Liver (tissue), 9 donors: ENCODE results near the gene RASAL1. TPM values are rescaled to one million over a fixed set of nuclear protein-coding genes. Genes with fewer than 3 reads are reported as not detected.

Source experiments
- DNase-seq: peaks from one replicate; pipeline ENCODE4 v3.0.0-alpha.2; 2017; ENCODE audit warnings: low spot score
- H3K27ac ChIP-seq, 2 donors: one replicate each; pipeline ENCODE4 v1.7.0; 2013; ENCODE audit warnings: inconsistent platforms in 2 of 2, low read length in 2 of 2, control low read depth in 1 of 2, low read depth in 1 of 2, mild to moderate bottlenecking in 1 of 2
- H3K27me3 ChIP-seq, 4 donors: one replicate each; pipeline versions ENCODE4 v1.6.1 to v1.7.0; 2013; ENCODE audit warnings: low read length in 3 of 4, inconsistent platforms in 1 of 4, mild to moderate bottlenecking in 1 of 4, moderate library complexity in 1 of 4; ENCODE audit not compliant: control insufficient read depth in 4 of 4, insufficient read depth in 4 of 4
- H3K36me3 ChIP-seq, 4 donors: one replicate each; pipeline versions ENCODE4 v1.6.1 to v1.7.0; 2013; ENCODE audit warnings: low read length in 3 of 4, mild to moderate bottlenecking in 3 of 4, low read depth in 1 of 4, moderate library complexity in 1 of 4; ENCODE audit not compliant: control insufficient read depth in 4 of 4, insufficient read depth in 3 of 4
- H3K4me1 ChIP-seq, 4 donors: one replicate each; pipeline versions ENCODE4 v1.6.1 to v1.7.0; 2013; ENCODE audit warnings: low read length in 3 of 4, mild to moderate bottlenecking in 3 of 4, moderate library complexity in 1 of 4; ENCODE audit not compliant: control insufficient read depth in 4 of 4, insufficient read depth in 4 of 4
- H3K4me3 ChIP-seq, 3 donors: one replicate each; pipeline versions ENCODE4 v1.6.1 to v1.7.0; 2013; ENCODE audit warnings: low read length in 3 of 3, control low read depth in 1 of 3, low read depth in 1 of 3, mild to moderate bottlenecking in 1 of 3
- H3K9ac ChIP-seq, 2 donors: one replicate each; pipeline ENCODE4 v1.7.0; 2013; ENCODE audit warnings: low read length in 2 of 2, mild to moderate bottlenecking in 2 of 2, moderate library complexity in 2 of 2, control low read depth in 1 of 2, low read depth in 1 of 2
- H3K9me3 ChIP-seq, 4 donors: one replicate each; pipeline versions ENCODE4 v1.6.1 to v1.7.0; 2013; ENCODE audit warnings: low read length in 3 of 4; ENCODE audit not compliant: control insufficient read depth in 4 of 4
- FOXA2 ChIP-seq: IDR thresholded peaks from 2 replicates; pipeline ENCODE4 v1.6.1; 2016; ENCODE audit warnings: antibody characterized with exemption
- GABPA ChIP-seq, 2 donors: IDR thresholded peaks in 1 of 2; conservative IDR thresholded peaks in 1 of 2; 2 replicates each; pipeline ENCODE4 v1.6.1; 2016; ENCODE audit warnings: antibody characterized with exemption in 2 of 2, mild to moderate bottlenecking in 1 of 2, moderate library complexity in 1 of 2
- HNF4A ChIP-seq, 2 donors: conservative IDR thresholded peaks; 2 replicates each; pipeline ENCODE4 v1.6.1; 2016; ENCODE audit warnings: antibody characterized with exemption in 2 of 2, mild to moderate bottlenecking in 2 of 2
- HNF4G ChIP-seq: IDR thresholded peaks from 2 replicates; pipeline ENCODE4 v1.6.1; 2016; ENCODE audit warnings: antibody characterized with exemption
- JUND ChIP-seq, 2 donors: IDR thresholded peaks; 2 replicates each; pipeline ENCODE4 v1.6.1; 2016; ENCODE audit warnings: antibody characterized with exemption in 2 of 2
- NR2F2 ChIP-seq: IDR thresholded peaks from 2 replicates; pipeline ENCODE4 v1.6.1; 2016; ENCODE audit warnings: antibody characterized with exemption
- RAD21 ChIP-seq, 2 donors: IDR thresholded peaks; 2 replicates each; pipeline ENCODE4 v1.6.1; 2016; ENCODE audit warnings: antibody characterized with exemption in 2 of 2, mild to moderate bottlenecking in 2 of 2
- RXRA ChIP-seq, 2 donors: IDR thresholded peaks; 2 replicates each; pipeline ENCODE4 v1.6.1; 2017 to 2018; ENCODE audit warnings: antibody characterized with exemption in 2 of 2, mild to moderate bottlenecking in 1 of 2
- SP1 ChIP-seq: IDR thresholded peaks from 2 replicates; pipeline ENCODE4 v1.6.1; 2018; ENCODE audit warnings: antibody characterized with exemption, mild to moderate bottlenecking
- TAF1 ChIP-seq: conservative IDR thresholded peaks from 2 replicates; pipeline ENCODE4 v1.6.1; 2016; ENCODE audit warnings: antibody characterized with exemption, mild to moderate bottlenecking
- YY1 ChIP-seq: IDR thresholded peaks from 2 replicates; pipeline ENCODE4 v1.6.1; 2016; ENCODE audit warnings: antibody characterized with exemption, mild to moderate bottlenecking
- whole genome bisulfite sequencing: extraction: QIAGEN DNeasy Blood & Tissue Kit; methylation state at CpG from one replicate; pipeline ENCODE4 v1.1.7; 2013; 5-methylcytosine and 5-hydroxymethylcytosine counted together
- polyA plus RNA-seq, 2 donors: library from polyadenylated mRNA; stranded (reverse) in 1 of 2; unstranded in 1 of 2; fragments of 200-250 nt in 1 of 2; fragments of >200 nt in 1 of 2; fragmentation: Nextera tagmentation in 1 of 2; extraction: Ambion mirVana in 1 of 2; gene quantifications; one replicate each; pipeline versions ENCODE4 v1.2.1 to v1.2.3, GENCODE V29; 2013 to 2015
- total RNA-seq, 2 donors: library from RNA; depleted of rRNA; stranded (reverse); fragments of >200 nt; gene quantifications; one replicate each; pipeline ENCODE4 v1.2.3, GENCODE V29; 2014
- TF ChIP-seq, protein P1 (sequence below): IDR thresholded peaks from 2 replicates; pipeline ENCODE4 v1.6.1; 2016; ENCODE audit warnings: antibody characterized with exemption
- TF ChIP-seq, protein P2 (sequence below): IDR thresholded peaks from 2 replicates; pipeline ENCODE4 v1.6.1; 2016; ENCODE audit warnings: antibody characterized with exemption
- TF ChIP-seq, protein P3 (sequence below): IDR thresholded peaks from 2 replicates; pipeline ENCODE4 v1.6.1; 2016; ENCODE audit warnings: antibody characterized with exemption
- TF ChIP-seq, protein P4 (sequence below): IDR thresholded peaks from 2 replicates; pipeline ENCODE4 v1.6.1; 2016; ENCODE audit warnings: antibody characterized with exemption, mild to moderate bottlenecking
- TF ChIP-seq, protein P5 (sequence below): fragments of 150-350 bp; IDR thresholded peaks from 2 replicates; pipeline ENCODE4 v1.5.1; 2017; ENCODE audit warnings: improper control_type of control experiment, low read depth, low read length; ENCODE audit not compliant: missing input control
- donor health status: healthy.
- donor health status: healthy.
- donor health status: healthy.
- donor health status: healthy.
- donor health status: healthy.

RASAL1 gene
- total and polyA plus RNA-seq, 4 donors, result 0.20 to 0.33 (median 0.26) TPM

DNA sequence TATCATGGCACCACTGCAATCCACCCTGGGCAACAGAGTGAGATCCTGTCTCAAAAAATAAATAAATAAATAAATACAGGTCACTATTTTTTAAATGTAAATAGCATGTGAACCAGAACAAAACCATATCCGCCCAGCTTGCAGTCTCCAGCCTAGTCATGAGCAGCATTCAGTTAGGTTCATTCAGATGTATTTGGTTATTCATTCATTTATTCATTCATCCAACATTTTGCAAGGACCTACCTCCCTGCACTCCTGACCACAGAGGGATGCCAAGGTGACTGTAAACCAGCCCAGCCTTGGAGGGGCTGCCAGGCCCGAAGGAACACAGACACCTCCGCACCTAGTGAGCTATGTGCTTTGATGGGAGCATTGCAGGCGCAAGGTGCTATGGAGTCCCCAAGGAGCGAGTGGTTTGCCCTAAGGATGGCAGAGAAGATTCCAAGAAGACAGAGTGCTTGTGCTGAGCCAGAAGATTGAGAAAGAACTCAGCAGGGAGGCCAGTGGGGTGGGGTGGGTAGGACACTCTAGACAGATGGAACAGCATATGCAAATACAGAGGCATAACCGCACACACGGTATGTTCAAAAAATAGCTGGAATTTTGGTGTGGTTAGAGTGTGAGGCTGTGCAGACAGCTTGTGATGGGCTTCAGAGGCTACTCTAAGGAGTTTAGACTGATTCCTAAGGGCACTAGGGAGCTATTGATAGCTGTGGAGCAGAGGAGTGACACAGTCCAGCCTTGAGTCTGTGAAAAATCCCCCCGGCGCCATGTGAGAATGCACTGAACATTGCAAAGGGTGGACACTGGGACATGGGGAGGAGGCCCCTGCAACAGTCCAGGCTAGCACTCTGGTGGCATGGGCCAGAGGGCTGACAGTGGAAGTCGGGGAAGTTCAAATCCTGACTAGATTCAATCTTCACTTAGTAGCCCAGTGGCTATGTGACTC lies 67.3 kb downstream of the RASAL1 start:
- Histone ChIP-seq H3K27ac (peak overlapping the region in 1 of 2 donors; percentile 4), H3K27me3 (no peaks in the 10 kb centered on the region), H3K9ac (no peak overlapping the region), H3K4me3 (no peak overlapping the region), H3K4me1 (peaks cover 23 to 60% (median 45%) of the 10 kb centered on the region in 4 donors), H3K9me3 (no peaks in the 10 kb centered on the region), H3K36me3 (no peaks in the 10 kb centered on the region)
- TF ChIP-seq, protein P1, sequence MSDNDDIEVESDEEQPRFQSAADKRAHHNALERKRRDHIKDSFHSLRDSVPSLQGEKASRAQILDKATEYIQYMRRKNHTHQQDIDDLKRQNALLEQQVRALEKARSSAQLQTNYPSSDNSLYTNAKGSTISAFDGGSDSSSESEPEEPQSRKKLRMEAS, result no peak
- TF ChIP-seq, protein P2, sequence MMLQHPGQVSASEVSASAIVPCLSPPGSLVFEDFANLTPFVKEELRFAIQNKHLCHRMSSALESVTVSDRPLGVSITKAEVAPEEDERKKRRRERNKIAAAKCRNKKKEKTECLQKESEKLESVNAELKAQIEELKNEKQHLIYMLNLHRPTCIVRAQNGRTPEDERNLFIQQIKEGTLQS, result no peak
- TF ChIP-seq HNF4A (conservative IDR thresholded peaks at IDR 0.05) (no peak), JUND (IDR thresholded peaks at IDR 0.05) (no peak), FOXA2 (no peak), GABPA (IDR thresholded peaks at IDR 0.05 in 1 of 2, conservative IDR thresholded peaks at IDR 0.05 in 1 of 2) (no peak), YY1 (no peak), RAD21 (IDR thresholded peaks at IDR 0.05) (no peak)
- 95% methylated on average over 10 of the region's 10 CpGs for WGBS
- DNase-seq, result no peak

DNA sequence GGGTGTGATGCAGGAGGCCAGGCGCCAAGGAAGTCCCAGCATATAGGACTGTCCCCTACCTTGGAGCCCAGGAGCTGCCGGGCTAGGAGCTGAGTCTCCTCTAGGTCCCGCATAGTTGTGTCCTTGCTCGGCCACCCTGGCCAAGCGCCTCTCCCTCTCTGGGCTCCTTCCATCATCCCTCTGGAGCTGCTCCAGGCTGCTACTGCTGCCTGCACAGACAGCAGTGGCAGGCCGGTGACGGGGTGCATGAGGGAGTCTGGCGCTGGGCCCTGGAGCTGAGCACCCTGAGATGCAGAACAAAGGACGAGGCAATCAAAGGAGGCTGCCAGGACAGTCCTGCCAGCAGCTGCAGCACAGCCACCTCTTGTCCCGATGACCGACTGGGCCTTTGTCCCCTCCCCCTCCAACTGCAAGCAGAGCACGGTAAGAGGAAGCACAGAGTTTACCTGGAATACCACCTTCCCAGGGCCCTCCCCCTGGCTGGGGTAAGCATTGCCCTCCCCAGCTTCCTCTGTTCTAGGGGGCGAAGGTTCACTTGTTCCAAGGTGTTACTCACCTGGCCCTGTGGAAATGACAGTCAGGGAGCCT lies 68.7 kb downstream of the RASAL1 start:
- Histone ChIP-seq H3K4me3 (no peak overlapping the region), H3K4me1 (peaks cover 26 to 62% (median 44%) of the 10 kb centered on the region in 4 donors), H3K36me3 (no peaks in the 10 kb centered on the region), H3K27me3 (no peaks in the 10 kb centered on the region), H3K9ac (no peak overlapping the region), H3K9me3 (no peaks in the 10 kb centered on the region), H3K27ac (peak overlapping the region; percentile 19 to 29)
- TF ChIP-seq, protein P2, result no peak
- TF ChIP-seq FOXA2, result no peak
- TF ChIP-seq, protein P3, sequence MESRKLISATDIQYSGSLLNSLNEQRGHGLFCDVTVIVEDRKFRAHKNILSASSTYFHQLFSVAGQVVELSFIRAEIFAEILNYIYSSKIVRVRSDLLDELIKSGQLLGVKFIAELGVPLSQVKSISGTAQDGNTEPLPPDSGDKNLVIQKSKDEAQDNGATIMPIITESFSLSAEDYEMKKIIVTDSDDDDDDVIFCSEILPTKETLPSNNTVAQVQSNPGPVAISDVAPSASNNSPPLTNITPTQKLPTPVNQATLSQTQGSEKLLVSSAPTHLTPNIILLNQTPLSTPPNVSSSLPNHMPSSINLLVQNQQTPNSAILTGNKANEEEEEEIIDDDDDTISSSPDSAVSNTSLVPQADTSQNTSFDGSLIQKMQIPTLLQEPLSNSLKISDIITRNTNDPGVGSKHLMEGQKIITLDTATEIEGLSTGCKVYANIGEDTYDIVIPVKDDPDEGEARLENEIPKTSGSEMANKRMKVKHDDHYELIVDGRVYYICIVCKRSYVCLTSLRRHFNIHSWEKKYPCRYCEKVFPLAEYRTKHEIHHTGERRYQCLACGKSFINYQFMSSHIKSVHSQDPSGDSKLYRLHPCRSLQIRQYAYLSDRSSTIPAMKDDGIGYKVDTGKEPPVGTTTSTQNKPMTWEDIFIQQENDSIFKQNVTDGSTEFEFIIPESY, result no peak
- TF ChIP-seq, protein P4, sequence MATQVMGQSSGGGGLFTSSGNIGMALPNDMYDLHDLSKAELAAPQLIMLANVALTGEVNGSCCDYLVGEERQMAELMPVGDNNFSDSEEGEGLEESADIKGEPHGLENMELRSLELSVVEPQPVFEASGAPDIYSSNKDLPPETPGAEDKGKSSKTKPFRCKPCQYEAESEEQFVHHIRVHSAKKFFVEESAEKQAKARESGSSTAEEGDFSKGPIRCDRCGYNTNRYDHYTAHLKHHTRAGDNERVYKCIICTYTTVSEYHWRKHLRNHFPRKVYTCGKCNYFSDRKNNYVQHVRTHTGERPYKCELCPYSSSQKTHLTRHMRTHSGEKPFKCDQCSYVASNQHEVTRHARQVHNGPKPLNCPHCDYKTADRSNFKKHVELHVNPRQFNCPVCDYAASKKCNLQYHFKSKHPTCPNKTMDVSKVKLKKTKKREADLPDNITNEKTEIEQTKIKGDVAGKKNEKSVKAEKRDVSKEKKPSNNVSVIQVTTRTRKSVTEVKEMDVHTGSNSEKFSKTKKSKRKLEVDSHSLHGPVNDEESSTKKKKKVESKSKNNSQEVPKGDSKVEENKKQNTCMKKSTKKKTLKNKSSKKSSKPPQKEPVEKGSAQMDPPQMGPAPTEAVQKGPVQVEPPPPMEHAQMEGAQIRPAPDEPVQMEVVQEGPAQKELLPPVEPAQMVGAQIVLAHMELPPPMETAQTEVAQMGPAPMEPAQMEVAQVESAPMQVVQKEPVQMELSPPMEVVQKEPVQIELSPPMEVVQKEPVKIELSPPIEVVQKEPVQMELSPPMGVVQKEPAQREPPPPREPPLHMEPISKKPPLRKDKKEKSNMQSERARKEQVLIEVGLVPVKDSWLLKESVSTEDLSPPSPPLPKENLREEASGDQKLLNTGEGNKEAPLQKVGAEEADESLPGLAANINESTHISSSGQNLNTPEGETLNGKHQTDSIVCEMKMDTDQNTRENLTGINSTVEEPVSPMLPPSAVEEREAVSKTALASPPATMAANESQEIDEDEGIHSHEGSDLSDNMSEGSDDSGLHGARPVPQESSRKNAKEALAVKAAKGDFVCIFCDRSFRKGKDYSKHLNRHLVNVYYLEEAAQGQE, result no peak
- TF ChIP-seq RAD21 (IDR thresholded peaks at IDR 0.05), result no peak
- TF ChIP-seq TAF1, result no peak
- peak in 1 of 2 donors; percentile 28 for TF ChIP-seq RXRA (IDR thresholded peaks at IDR 0.05)
- no peak for TF ChIP-seq HNF4G
- peak in 1 of 2 donors; percentile 45 for TF ChIP-seq HNF4A (conservative IDR thresholded peaks at IDR 0.05)
- no peak for TF ChIP-seq SP1
- no peak for TF ChIP-seq YY1
- no peak for TF ChIP-seq NR2F2
- TF ChIP-seq, protein P5, sequence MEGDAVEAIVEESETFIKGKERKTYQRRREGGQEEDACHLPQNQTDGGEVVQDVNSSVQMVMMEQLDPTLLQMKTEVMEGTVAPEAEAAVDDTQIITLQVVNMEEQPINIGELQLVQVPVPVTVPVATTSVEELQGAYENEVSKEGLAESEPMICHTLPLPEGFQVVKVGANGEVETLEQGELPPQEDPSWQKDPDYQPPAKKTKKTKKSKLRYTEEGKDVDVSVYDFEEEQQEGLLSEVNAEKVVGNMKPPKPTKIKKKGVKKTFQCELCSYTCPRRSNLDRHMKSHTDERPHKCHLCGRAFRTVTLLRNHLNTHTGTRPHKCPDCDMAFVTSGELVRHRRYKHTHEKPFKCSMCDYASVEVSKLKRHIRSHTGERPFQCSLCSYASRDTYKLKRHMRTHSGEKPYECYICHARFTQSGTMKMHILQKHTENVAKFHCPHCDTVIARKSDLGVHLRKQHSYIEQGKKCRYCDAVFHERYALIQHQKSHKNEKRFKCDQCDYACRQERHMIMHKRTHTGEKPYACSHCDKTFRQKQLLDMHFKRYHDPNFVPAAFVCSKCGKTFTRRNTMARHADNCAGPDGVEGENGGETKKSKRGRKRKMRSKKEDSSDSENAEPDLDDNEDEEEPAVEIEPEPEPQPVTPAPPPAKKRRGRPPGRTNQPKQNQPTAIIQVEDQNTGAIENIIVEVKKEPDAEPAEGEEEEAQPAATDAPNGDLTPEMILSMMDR, result no peak
- TF ChIP-seq, protein P1, result no peak
- TF ChIP-seq GABPA (IDR thresholded peaks at IDR 0.05 in 1 of 2, conservative IDR thresholded peaks at IDR 0.05 in 1 of 2), result no peak
- no peak for DNase-seq
- WGBS, result 51% methylated on average over 13 of the region's 13 CpGs
